ENCODE results near the gene INPP5E. TPM values are rescaled to one million over a fixed set of nuclear protein-coding genes. Genes with fewer than 3 reads are reported as not detected.

INPP5E gene
- total RNA-seq, 1 donor from 2014 or later = 23.6 TPM

DNA sequence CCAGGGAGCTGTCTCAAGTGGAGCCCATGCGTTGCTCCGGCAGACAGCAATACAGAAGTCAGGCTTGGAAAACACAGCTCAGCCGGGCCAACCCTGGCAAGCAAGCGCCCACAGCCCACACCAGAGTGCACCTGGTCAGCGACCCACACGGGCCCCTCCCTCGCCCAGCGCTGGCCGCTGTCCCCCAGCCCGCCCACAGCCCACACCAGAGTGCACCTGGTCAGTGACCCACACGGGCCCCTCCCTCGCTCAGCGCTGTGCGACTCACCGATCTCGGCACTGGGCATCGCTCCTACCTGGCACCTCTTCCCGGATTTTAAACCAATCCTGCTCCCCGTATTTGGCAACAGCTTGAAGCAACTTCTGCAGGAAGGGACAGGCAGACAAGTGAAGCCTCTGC is 52.4 kb downstream of the INPP5E start:
- H3K9me3 Mint-ChIP-seq (ENCODE audit: unreplicated experiment) = no peaks in the 10 kb centered on the region
- no peak for DNase-seq (ENCODE audit: low spot score)
- H3K4me1 Mint-ChIP-seq (ENCODE audit: unreplicated experiment) = no peaks in the 10 kb centered on the region
- peaks cover 43% of the 10 kb centered on the region for H3K36me3 Mint-ChIP-seq (ENCODE audit: low read depth, unreplicated experiment)
- no peak overlapping the region for H3K27ac Mint-ChIP-seq (ENCODE audit: unreplicated experiment)
- TF ChIP-seq, protein P1, sequence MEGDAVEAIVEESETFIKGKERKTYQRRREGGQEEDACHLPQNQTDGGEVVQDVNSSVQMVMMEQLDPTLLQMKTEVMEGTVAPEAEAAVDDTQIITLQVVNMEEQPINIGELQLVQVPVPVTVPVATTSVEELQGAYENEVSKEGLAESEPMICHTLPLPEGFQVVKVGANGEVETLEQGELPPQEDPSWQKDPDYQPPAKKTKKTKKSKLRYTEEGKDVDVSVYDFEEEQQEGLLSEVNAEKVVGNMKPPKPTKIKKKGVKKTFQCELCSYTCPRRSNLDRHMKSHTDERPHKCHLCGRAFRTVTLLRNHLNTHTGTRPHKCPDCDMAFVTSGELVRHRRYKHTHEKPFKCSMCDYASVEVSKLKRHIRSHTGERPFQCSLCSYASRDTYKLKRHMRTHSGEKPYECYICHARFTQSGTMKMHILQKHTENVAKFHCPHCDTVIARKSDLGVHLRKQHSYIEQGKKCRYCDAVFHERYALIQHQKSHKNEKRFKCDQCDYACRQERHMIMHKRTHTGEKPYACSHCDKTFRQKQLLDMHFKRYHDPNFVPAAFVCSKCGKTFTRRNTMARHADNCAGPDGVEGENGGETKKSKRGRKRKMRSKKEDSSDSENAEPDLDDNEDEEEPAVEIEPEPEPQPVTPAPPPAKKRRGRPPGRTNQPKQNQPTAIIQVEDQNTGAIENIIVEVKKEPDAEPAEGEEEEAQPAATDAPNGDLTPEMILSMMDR (IDR thresholded peaks at IDR 0.05; ENCODE audit: unreplicated experiment) = no peak
- peaks cover 1% of the 10 kb centered on the region for H3K27me3 Mint-ChIP-seq (ENCODE audit: unreplicated experiment)
- peak overlapping the region; percentile 69 for H3K4me3 Mint-ChIP-seq (ENCODE audit: unreplicated experiment)

DNA sequence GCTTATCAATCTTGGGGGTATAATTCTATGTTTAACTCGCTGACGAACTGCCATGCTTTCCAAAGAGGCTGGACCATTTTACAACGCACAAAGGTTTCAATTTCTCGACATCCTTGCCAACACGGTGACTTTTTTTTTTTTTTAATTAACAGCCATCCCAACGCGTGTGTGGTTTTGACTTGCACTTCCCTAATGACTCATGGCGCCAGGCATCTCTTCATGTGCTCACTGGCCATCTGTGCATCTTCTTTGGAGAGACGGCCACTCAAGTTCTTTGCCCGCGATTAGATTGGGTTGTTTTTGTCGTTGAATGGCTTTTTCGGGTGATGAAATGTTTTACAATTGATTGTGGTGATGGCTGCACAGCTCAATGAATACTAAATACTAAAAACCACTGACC is 53.6 kb downstream of the INPP5E start:
- no peak overlapping the region for H3K27ac Mint-ChIP-seq (ENCODE audit: unreplicated experiment)
- TF ChIP-seq, protein P1 (IDR thresholded peaks at IDR 0.05; ENCODE audit: unreplicated experiment) = no peak
- no peaks in the 10 kb centered on the region for H3K4me1 Mint-ChIP-seq (ENCODE audit: unreplicated experiment)
- peaks cover 38% of the 10 kb centered on the region for H3K36me3 Mint-ChIP-seq (ENCODE audit: low read depth, unreplicated experiment)
- H3K4me3 Mint-ChIP-seq (ENCODE audit: unreplicated experiment) = no peak overlapping the region
- no peaks in the 10 kb centered on the region for H3K9me3 Mint-ChIP-seq (ENCODE audit: unreplicated experiment)
- peaks cover 1% of the 10 kb centered on the region for H3K27me3 Mint-ChIP-seq (ENCODE audit: unreplicated experiment)
- DNase-seq (ENCODE audit: low spot score) = no peak

DNA sequence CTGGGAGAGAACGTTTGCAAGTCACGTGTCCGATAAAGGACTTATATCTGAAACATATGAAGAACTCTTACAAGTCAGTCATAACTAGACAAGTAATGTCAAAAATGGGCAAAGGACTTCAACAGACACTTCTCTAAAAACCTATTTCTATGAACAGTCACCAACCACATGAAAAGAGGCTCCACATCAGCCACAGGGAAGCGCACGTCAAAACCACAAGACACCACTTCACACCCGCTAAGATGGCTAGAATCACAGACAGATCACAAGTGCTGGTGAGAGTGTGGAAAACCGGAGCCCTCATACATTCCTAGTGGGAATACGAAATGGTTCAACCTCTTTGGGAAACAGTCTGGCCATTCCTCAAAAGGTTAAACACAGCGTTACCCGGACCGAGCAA is 54.6 kb downstream of the INPP5E start:
- H3K27ac Mint-ChIP-seq (ENCODE audit: unreplicated experiment) = no peak overlapping the region

DNA sequence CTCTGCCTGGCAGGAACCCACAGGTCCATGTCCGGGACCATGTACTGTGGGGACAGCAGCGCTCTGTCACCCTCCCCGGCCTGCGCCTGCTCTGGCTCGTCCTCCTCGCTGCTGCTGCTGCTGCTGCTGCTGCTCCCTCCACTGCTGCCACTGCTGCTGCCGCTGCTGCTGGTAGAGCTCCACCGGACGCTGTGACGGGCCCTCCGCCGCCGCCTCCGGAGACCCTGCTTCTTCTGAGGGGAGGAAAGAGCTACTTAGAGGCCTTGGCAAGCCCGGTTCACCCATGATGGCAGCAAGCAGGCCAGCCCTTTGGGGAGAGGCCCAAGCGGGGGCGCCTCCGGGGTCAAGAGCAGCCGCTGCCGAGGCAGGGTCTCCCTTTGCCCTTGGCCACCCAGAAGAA is 56.2 kb downstream of the INPP5E start:
- Mint-ChIP-seq H3K36me3 (ENCODE audit: low read depth, unreplicated experiment) (peaks cover 28% of the 10 kb centered on the region), H3K27me3 (ENCODE audit: unreplicated experiment) (peaks cover 1% of the 10 kb centered on the region), H3K9me3 (ENCODE audit: unreplicated experiment) (no peaks in the 10 kb centered on the region), H3K27ac (ENCODE audit: unreplicated experiment) (no peak overlapping the region), H3K4me1 (ENCODE audit: unreplicated experiment) (no peaks in the 10 kb centered on the region), H3K4me3 (ENCODE audit: unreplicated experiment) (no peak overlapping the region)
- TF ChIP-seq, protein P1 (IDR thresholded peaks at IDR 0.05; ENCODE audit: unreplicated experiment) = no peak
- no peak for DNase-seq (ENCODE audit: low spot score)

More for the DNA sequence above, 54.6 kb downstream of the INPP5E start:
- TF ChIP-seq, protein P1 (IDR thresholded peaks at IDR 0.05; ENCODE audit: unreplicated experiment) = no peak
- no peaks in the 10 kb centered on the region for H3K9me3 Mint-ChIP-seq (ENCODE audit: unreplicated experiment)
- no peaks in the 10 kb centered on the region for H3K4me1 Mint-ChIP-seq (ENCODE audit: unreplicated experiment)
- H3K36me3 Mint-ChIP-seq (ENCODE audit: low read depth, unreplicated experiment) = peaks cover 39% of the 10 kb centered on the region
- peak overlapping the region; percentile 65 for H3K4me3 Mint-ChIP-seq (ENCODE audit: unreplicated experiment)
- H3K27me3 Mint-ChIP-seq (ENCODE audit: unreplicated experiment) = peaks cover 1% of the 10 kb centered on the region
- DNase-seq (ENCODE audit: low spot score) = no peak

DNA sequence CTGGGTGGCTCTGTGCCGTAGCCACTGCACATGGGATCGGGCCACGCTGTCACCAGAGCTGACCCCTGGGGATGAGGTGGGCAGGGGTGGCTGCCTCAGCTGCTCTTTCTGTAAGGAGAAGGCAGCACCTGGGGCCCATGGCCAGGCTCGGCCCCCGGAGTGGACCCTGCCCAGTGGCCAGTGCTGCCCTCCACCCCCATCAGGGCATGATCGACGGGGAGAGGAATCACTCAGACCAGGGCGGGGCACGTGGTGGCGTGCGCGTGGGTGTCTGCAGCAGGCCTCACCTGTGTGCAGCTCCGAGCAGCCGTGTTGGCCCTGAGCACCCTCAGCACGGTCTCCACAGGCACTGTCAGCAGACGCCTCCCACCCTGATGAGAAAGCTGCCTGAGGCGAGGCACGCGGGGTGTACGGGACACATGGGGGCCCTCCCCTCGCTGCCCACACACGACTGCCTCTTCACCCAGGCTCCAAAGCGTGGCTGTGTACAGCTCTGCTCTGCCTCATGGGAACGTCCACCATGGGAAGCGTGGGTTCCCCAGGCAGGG is 57.6 kb downstream of the INPP5E start:
- no peak overlapping the region for H3K4me3 Mint-ChIP-seq (ENCODE audit: unreplicated experiment)

More for the DNA sequence above, 57.6 kb downstream of the INPP5E start:
- H3K27me3 Mint-ChIP-seq (ENCODE audit: unreplicated experiment) = peaks cover 1% of the 10 kb centered on the region
- no peaks in the 10 kb centered on the region for H3K4me1 Mint-ChIP-seq (ENCODE audit: unreplicated experiment)
- no peaks in the 10 kb centered on the region for H3K9me3 Mint-ChIP-seq (ENCODE audit: unreplicated experiment)
- TF ChIP-seq, protein P1 (IDR thresholded peaks at IDR 0.05; ENCODE audit: unreplicated experiment) = no peak
- DNase-seq (ENCODE audit: low spot score) = no peak
- peaks cover 21% of the 10 kb centered on the region for H3K36me3 Mint-ChIP-seq (ENCODE audit: low read depth, unreplicated experiment)
- H3K27ac Mint-ChIP-seq (ENCODE audit: unreplicated experiment) = no peak overlapping the region

Measured in endothelial cell (in vitro differentiated cells).